GM03348 (cell line): ENCODE measurements around the gene C2CD3.
A peak's percentile ranks its signal among the peaks of the same experiment; 100 is the strongest.
"Not testable (repeated sequence)": the region's sequence is repeated elsewhere in the genome, so short reads cannot be mapped to it uniquely, and the experiment has no call there.

Experiments used
- DNase-seq: peaks from one replicate; pipeline ENCODE4 v3.0.0; 2012; ENCODE audit warnings: low spot score

The C2CD3 gene

GRCh38 chr11:74157169-74157568 is 13.6 kb downstream of the C2CD3 start:
- DNase-seq = no peak

- peak; percentile 17 for DNase-seq
Observed at GRCh38 chr11:74154620-74155281, 16.1 kb downstream of the C2CD3 start.

- DNase-seq = no peak
Observed at GRCh38 chr11:74153224-74153623, 17.6 kb downstream of the C2CD3 start.

GRCh38 chr11:74147199-74147929 is 23.4 kb downstream of the C2CD3 start:
- DNase-seq = no peak

- no peak for DNase-seq
Observed at GRCh38 chr11:74144592-74144991, 26.2 kb downstream of the C2CD3 start.

GRCh38 chr11:74142624-74143023 is 28.2 kb downstream of the C2CD3 start:
- peak; percentile 15 for DNase-seq

- DNase-seq = no peak
Observed at GRCh38 chr11:74141908-74142307, 28.9 kb downstream of the C2CD3 start.

- DNase-seq = peak; percentile 6
Observed at GRCh38 chr11:74141241-74141695, 29.5 kb downstream of the C2CD3 start.

GRCh38 chr11:74139919-74140431 is 30.8 kb downstream of the C2CD3 start:
- not testable (repeated sequence) for DNase-seq

GRCh38 chr11:74139151-74139918 is 31.5 kb downstream of the C2CD3 start:
- no peak for DNase-seq

- DNase-seq = peak; percentile 79
Observed at GRCh38 chr11:74138572-74138971, 32.2 kb downstream of the C2CD3 start.

- no peak for DNase-seq
Observed at GRCh38 chr11:74138021-74138420, 32.8 kb downstream of the C2CD3 start.

GRCh38 chr11:74135127-74135840 is 35.5 kb downstream of the C2CD3 start:
- DNase-seq = no peak

GRCh38 chr11:74134661-74135060 is 36.1 kb downstream of the C2CD3 start:
- no peak for DNase-seq

GRCh38 chr11:74133436-74133835 is 37.4 kb downstream of the C2CD3 start:
- DNase-seq = no peak

- no peak for DNase-seq
Observed at GRCh38 chr11:74132833-74133232, 38.0 kb downstream of the C2CD3 start.

GRCh38 chr11:74129121-74129520 is 41.7 kb downstream of the C2CD3 start:
- DNase-seq = not testable (repeated sequence)

GRCh38 chr11:74123008-74123448 is 47.8 kb downstream of the C2CD3 start:
- DNase-seq = peak; percentile 13

- DNase-seq = no peak
Observed at GRCh38 chr11:74121804-74122203, 49.0 kb downstream of the C2CD3 start.

- not testable (repeated sequence) for DNase-seq
Observed at GRCh38 chr11:74120260-74121035, 50.4 kb downstream of the C2CD3 start.

- DNase-seq = no peak
Observed at GRCh38 chr11:74116719-74117118, 54.1 kb downstream of the C2CD3 start.
